Measurements from ENCODE around the gene ALOX5.

- TF ChIP-seq CTCF (IDR thresholded peaks at IDR 0.05; ENCODE audit: low read length) (no peak), EZH2 (optimal IDR thresholded peaks at IDR 0.05; ENCODE audit: low read depth, low read length) (no peak)
These were observed 69.3 kb downstream of the ALOX5 start for GRCh38 chr10:45443101-45444009.
